ENCODE results near the gene TBRG4.

DNA sequence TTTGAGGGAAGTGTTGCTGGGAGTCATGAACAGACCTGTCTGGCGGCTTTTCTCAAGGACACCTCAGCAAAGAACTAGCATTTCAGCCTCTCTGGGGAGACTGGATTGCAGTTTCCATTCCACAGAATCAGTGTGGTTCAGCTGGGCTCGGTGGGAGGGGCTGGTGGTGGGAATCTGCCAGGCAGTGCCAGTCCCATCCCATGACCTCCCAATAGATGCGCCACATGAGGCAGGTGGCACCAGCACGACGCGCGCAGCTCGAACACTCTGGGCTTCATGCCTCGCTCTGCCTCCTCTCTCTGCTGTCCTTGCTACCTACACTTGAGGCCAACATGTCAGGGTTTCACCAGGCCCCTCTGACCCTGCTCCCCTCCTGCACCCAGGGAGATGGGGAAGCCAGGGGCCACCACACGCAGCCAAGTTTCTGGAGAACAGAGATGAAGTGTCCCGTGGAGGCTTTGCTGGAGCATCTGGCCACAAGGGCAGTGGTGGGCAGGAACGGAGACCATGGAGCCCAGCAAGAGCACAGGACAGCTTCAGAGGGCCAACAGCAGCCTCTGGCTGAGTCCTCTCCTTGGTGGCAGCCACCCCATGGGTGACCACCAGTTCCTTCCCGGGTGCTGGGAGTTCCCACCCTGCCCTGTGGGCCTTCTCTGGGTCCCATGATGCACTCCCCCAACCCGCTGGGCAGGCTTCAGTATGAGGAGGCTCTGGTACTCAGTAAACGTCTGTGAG lies 25.0 kb downstream of the TBRG4 start:
- TF ChIP-seq KLF9 (tag by site-specific recombination; IDR thresholded peaks at IDR 0.05; ENCODE audit: low read depth) (no peak), ZFP37 (tag by site-specific recombination; IDR thresholded peaks at IDR 0.05) (no peak)

Data from HEK293 (cell line).